SIG-M5 (cell line): Measurements from ENCODE around the gene RHOF.
"Not testable (repeated sequence)": the region's sequence is repeated elsewhere in the genome, so short reads cannot be mapped to it uniquely, and the experiment has no call there.

Experiments used
- DNase-seq: peaks from one replicate; lab custom pipeline; 2025; lab: John Stamatoyannopoulos, UW

Gene RHOF

DNA sequence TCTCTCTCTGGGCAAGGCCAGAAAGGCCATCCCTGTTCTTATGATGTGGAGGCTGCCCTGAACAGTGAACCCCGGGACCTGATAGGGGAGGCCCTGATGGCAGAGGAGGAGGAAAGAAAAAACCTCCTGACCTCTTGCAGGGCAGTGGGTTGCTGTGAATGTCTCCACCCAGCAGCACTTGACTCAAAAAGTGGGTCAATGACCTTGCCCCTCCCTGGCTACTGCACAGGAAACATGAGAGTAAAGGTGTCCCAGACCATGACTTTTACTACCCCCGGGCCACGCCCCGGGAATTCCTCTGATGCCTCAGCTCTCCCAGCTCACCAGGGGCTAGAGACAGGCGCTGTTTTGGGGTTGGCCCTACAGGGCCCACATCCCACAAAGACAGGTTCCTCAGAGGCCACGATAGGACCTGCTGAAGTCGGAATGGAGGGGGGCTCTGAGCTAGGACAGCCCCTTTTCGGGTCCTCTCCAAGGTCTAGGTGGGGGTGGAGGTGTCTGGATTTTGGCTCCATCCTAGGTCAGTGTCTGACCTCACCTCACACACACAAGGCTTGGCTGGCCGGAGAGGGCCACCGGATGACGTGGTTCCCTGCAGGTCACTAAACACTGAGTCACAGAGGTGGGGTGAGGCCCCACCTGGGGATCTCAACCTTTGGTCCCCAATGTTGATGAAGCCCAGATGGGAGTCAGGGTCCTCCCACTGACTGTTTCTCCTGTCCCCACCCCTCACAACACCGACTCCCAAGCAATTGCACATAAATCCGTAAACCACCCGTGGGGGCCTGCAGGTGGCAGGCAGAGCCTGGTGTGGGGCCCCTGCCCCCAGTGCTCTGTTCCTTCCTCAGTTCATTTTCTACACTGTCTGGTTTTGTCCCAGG lies 1.6 kb downstream of the RHOF start:
- DNase-seq = no peak

GRCh38 chr12:121790785-121791184 lies 2.7 kb downstream of the RHOF start:
- not testable (repeated sequence) for DNase-seq

GRCh38 chr12:121789800-121790728 lies 3.4 kb downstream of the RHOF start:
- peak; percentile 65 for DNase-seq

GRCh38 chr12:121789233-121789781 lies 4.2 kb downstream of the RHOF start:
- no peak for DNase-seq

DNA sequence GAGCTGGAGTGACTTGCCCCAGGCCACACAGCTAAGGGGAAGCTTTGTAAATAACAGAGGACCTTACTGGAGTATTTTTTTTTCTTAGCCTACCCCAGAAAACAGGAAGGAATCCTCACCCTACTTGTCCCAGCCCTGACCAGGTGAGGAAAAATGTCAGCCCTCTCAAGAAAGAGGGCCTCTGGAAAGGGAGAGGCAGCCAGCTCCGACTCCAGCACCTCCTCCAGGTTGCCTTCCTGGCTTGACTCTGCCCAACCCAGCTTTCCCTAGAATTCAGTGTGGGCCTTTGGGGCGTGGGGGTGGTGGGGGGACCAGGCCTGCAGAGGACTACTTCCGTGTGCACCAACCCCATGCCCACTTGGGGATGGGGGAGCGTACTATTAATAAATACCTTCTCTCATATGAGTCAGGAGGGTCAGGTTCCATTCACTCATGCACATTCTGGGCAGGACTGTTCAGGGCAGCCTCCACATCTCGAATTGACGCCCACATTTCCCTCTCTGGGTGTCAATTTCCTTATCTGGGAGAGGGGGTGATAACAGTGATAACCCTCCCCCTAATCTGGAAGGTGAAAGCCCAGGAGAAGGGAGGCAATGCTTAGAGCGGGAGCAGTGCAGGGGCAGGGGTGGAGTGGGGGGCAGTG lies 5.2 kb downstream of the RHOF start:
- no peak for DNase-seq

DNA sequence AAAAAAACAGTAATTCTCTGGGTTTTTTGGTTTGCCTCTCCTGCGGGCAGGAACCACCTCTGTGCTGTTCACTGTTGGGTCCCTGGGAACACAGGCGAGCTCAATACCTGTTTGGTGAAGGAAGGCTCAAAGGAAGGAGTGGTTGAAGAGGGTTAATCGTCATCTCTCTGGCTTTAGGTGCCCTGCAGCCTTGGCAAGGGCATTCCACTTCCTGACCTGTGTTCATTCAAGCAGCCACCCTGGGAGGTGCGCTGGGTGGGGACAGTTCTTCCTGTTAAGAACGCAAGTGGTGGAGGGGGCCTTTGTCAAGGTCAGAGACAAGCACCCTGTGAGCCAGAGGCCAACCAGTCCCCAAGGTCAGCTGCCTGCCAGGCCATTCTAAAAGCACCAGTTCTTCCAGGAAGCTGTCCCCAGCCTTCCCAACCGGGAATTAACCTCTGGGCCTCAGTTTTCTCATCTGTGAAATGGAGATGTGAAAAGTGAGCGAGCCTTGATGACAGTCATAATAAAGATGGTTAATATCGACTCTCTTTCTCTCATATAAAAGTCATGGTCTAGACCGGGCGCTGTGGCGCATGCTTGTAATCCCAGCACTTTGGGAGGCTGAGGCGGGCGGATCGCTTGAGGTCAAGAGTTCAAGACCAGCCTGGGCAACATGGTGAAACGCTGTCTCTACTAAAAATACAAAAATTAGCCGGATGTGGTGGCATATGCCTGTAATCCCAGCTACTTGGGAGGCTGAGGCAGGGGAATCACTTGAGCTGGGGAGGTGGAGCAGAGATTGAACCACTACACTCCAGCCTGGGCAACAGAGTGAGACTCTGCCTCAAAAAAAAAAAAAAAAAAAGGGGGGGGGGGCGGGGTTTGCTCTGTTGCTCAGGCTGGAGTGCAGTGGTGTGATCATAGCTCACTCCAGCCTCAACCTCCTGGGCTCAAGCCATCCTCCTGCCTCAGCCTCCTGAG lies 6.1 kb downstream of the RHOF start:
- DNase-seq = no peak

- DNase-seq = no peak
Measured at GRCh38 chr12:121786440-121786825, 7.1 kb downstream of the RHOF start.

DNA sequence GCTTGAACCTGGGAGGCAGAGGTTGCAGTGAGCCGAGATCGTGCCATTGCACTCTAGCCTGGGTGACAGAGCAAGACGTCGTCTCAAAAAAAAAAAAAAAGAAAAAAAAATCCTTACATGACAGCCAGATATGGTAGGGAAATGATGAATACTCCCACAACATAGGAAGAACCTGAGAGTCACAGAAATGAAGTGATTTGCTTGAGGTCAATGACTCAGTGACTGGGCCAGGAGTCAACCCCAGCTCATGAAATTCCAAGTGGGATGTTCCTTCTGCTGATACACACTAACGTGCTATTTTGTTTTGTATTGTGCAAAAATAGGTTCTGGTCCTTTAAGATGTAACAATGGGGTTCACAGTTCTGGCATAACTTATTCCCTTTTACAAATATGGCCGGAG lies 9.0 kb downstream of the RHOF start:
- no peak for DNase-seq

DNA sequence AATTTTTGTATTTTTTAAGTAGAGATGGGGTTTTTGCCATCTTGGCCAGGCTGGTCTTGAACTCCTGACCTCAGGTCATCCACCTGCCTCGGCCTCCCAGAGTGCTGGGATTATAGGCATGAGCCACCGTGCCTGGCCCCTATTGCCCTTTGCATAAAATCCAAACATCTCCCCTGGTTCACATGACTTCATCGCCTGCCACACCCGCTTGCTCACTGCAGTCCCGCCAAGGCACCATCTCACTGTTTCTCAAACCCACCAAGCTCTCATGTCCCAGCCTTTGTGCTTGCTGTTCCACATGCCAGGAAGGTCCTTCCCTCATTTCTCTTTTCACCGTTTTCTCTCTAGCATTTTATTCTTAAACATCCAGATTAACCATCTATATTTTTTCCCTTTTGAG lies 9.7 kb downstream of the RHOF start:
- no peak for DNase-seq

GRCh38 chr12:121781998-121782979 lies 11.2 kb downstream of the RHOF start:
- DNase-seq = no peak

DNA sequence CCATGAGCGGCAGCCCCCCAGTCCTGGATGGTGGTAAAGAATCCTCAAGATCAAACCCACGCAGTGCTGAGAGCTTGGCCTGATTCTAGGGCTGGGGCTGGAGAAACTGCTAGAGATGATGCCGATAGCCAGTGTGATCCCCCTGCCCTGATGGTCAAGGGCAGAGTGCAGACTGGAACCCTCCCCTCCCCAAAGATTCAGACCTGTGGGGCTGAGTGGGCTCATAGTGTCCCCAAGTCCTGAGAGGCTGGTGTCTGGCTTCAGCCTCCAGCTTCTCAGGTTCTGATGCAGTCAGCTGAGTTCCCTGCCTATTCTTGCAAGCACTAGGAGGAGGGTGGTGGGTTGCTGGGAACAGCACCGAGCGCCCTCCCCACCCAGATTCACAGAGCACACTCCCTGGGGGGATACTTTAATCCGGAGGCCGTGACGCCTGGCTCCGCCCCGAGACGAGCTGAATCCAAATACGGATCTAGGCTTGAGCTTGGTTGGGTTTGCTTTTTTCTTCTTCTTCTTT lies 11.9 kb downstream of the RHOF start:
- DNase-seq = no peak

- DNase-seq = no peak
Measured at GRCh38 chr12:121780429-121780828, 13.1 kb downstream of the RHOF start.

GRCh38 chr12:121779422-121779895 lies 14.0 kb downstream of the RHOF start:
- DNase-seq = no peak

- no peak for DNase-seq
Measured at GRCh38 chr12:121778567-121779421, 14.7 kb downstream of the RHOF start.

DNA sequence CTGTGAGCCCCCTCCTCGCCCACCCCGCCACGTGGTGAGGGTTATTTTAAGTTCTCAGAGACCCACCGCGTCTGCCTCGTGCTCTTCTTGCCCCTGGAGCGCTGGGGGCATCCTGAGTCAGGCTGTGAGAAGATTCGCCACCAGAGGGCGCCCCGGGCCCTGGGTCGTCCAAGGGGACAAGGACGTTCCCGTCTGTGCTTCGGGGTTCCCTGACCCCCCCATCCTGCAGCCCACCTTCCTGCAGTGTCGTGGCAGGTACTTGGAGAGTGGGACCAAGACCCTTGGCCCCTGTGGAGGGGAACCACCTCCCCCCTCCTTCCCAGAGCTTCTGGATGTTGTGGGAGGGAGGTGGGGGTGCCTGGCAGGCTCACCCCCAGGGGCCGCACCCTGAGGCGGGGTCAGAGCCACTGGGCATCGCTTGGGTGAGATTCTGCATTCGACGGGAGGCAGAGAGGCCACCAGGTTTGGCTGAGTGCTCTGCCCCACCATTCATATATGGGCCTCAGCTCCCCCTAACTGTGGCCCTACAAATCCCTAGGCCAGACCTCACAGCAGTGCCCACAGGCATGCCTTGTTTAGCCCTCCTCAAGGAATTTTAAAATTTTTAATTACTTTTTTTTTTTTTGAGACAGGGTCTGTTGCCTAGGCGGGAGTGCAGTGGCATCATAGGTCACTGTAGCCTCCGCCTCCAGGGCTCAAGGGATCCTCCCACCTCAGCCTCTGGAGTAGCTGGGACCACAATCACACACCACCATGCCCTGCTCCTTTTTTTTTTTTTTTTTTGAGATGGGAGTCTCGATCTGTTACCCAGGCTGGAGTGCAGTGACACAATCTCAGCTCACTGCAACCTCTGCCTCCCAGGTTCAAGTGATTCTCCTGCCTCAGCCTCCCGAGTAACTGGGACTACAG lies 17.0 kb downstream of the RHOF start:
- DNase-seq = no peak

DNA sequence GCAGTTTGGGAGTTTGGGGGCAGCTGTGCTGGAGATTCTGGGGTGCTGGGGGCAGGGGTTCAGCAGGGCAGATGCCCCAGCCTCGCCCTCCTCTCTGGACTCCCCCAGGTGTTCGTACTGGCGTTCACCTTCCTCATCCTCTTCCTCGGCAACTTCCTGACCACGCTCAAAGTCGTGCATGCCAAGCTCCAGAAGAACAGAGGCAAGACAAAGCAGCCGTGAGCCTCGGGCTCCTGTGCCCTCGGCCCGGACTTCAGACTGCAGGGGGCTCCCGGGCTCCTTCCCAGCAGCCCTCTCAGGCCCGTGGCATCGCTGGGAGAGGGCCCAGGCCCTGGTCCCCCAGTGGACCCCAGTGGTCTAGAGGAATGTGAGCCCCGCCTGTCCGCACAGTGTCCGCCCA lies 18.0 kb downstream of the RHOF start:
- DNase-seq = no peak

GRCh38 chr12:121774968-121775474 lies 18.5 kb downstream of the RHOF start:
- DNase-seq = no peak
